ENCODE data around the gene NKAIN4.

NKAIN4 gene

DNA sequence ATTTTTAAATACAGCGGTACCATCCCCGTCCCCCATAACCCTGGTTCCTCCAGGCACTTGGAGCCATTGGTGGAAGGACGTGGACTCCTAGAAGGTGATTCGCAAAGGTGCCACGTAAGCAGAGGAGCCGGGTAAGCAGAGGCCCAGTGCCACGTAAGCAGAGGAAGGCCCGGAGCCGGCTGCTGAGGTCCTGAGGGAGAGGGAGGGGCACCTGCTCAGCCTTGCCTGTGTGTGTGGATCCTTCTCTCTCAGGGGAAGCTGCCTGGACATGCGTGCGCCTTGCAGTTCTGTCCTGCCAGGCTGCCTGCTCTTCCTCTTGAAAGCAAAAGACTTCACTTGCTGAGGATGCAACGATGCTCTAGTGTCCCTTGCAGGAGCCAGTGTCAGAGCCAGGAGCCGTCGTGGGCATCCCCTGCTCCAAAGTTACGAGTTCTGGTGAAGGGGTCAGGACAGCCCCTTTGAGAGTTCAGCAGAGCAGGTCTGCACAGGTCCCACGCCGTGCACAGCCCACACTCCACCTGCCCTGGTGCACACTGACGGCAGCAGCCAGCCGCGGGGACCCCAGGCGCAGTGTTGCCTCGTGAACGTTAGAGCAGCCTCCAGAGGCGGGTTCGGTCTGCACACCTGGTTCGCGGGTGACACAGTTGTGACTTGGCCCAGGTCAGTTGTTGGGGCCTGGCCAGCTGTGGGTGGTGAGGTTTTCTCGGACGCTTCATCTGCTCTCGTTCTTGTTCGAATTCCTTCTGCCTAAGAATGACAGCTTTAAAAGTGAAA, 1.9 kb upstream of the NKAIN4 start:
- TF ChIP-seq RAD21 (IDR thresholded peaks at IDR 0.05; ENCODE audit: low read depth) (no peak), EP300 (IDR thresholded peaks at IDR 0.05; ENCODE audit: borderline replicate concordance) (no peak), ZBTB7A (IDR thresholded peaks at IDR 0.05; ENCODE audit: low read depth) (no peak), USF1 (IDR thresholded peaks at IDR 0.05) (no peak), TEAD4 (IDR thresholded peaks at IDR 0.05) (no peak), TCF12 (IDR thresholded peaks at IDR 0.05; ENCODE audit: low read depth) (no peak), TAF1 (IDR thresholded peaks at IDR 0.05; ENCODE audit: low read depth) (no peak), FOXM1 (IDR thresholded peaks at IDR 0.05; ENCODE audit: borderline replicate concordance, low read depth) (no peak), CEBPB (IDR thresholded peaks at IDR 0.05) (no peak)
- TF ChIP-seq, protein P1, sequence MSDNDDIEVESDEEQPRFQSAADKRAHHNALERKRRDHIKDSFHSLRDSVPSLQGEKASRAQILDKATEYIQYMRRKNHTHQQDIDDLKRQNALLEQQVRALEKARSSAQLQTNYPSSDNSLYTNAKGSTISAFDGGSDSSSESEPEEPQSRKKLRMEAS (IDR thresholded peaks at IDR 0.05) = no peak

DNA sequence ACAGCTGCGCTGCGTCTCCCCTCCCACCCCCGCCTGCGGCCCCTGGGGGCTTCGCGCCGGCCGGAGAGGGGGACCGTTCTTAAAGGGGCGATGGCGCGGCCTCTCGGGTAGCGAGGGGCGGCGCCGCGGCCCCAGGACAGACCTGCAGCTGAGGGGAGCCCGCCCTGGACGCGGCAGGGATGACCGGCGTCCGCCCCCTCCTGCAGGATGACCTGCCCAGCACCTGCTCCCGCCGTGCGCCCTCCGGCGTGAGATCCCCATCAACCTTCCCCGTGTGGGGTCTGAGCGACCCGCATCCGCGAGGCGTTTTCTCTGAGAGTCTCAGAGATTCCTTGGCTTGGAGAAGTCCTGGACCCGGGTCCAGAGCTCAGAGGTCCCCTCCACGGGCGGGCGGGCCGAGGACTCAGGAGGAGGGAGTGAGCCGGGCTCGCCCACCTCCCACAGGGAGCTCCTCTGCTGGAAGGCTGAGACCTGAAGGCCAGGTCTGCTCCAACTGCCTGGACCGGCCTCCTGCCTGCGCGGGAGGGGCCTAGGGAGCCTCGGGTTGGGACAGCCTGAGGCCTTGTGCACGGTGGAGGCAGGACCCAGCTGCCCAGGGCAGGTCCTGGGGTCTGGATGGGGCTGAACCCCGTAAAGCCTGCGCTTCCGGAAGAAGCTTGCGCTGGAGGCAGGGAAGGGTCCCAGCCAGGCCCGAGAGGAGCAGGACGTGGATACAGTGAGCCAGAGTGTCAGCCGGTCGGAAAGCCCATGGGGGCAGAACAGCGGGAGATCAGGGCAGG, 532 bp upstream of the NKAIN4 start:
- no peak for TF ChIP-seq YY1 (IDR thresholded peaks at IDR 0.05; ENCODE audit: low read depth)
- TF ChIP-seq TAF1 (IDR thresholded peaks at IDR 0.05; ENCODE audit: low read depth) = no peak
- TF ChIP-seq CREB1 (IDR thresholded peaks at IDR 0.05; ENCODE audit: low read depth) = no peak
- TF ChIP-seq ZBTB7A (IDR thresholded peaks at IDR 0.05; ENCODE audit: low read depth) = no peak
- no peak for TF ChIP-seq TCF12 (IDR thresholded peaks at IDR 0.05; ENCODE audit: low read depth)
- no peak for TF ChIP-seq EGR1 (IDR thresholded peaks at IDR 0.05)
- TF ChIP-seq, protein P1 (IDR thresholded peaks at IDR 0.05) = no peak
- no peak for TF ChIP-seq RAD21 (IDR thresholded peaks at IDR 0.05; ENCODE audit: low read depth)
- TF ChIP-seq CEBPB (IDR thresholded peaks at IDR 0.05) = no peak
- no peak for TF ChIP-seq FOXM1 (IDR thresholded peaks at IDR 0.05; ENCODE audit: borderline replicate concordance, low read depth)
- no peak for TF ChIP-seq REST (IDR thresholded peaks at IDR 0.05; ENCODE audit: low read depth)
- TF ChIP-seq USF1 (IDR thresholded peaks at IDR 0.05) = no peak
- no peak for TF ChIP-seq TEAD4 (IDR thresholded peaks at IDR 0.05)
- no peak for TF ChIP-seq EP300 (IDR thresholded peaks at IDR 0.05; ENCODE audit: borderline replicate concordance)
- TF ChIP-seq NFIC (IDR thresholded peaks at IDR 0.05) = no peak

GRCh38 chr20:63253438-63254231, 628 bp downstream of the NKAIN4 start:
- TF ChIP-seq NFIC (IDR thresholded peaks at IDR 0.05) (no peak), TCF12 (IDR thresholded peaks at IDR 0.05; ENCODE audit: low read depth) (no peak), EP300 (IDR thresholded peaks at IDR 0.05; ENCODE audit: borderline replicate concordance) (no peak), CEBPB (IDR thresholded peaks at IDR 0.05) (no peak), TEAD4 (IDR thresholded peaks at IDR 0.05) (no peak), TAF1 (IDR thresholded peaks at IDR 0.05; ENCODE audit: low read depth) (no peak), FOXM1 (IDR thresholded peaks at IDR 0.05; ENCODE audit: borderline replicate concordance, low read depth) (no peak), EGR1 (IDR thresholded peaks at IDR 0.05) (no peak), ZBTB7A (IDR thresholded peaks at IDR 0.05; ENCODE audit: low read depth) (no peak), CREB1 (IDR thresholded peaks at IDR 0.05; ENCODE audit: low read depth) (no peak)
- TF ChIP-seq, protein P1 (IDR thresholded peaks at IDR 0.05) = no peak

DNA sequence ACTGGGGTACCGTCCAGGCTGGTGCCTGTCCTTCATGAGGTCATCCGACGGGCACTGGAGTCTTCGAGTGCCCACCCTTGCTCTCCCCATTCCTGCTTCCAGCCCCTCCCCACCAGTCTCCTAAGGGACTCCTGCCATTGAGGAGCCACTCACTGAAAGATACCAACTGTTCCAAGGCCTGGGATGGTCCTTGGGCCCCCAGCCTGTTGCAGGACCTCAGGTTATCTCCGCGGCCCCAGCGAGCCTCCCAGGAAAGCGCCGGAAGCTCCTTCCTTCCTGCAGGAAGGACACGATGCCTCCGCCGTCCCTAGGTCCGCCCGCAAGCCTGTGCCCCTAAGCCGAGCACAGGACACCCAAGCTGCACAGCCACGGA, 1.2 kb downstream of the NKAIN4 start:
- no peak for TF ChIP-seq EGR1 (IDR thresholded peaks at IDR 0.05)
- no peak for TF ChIP-seq YY1 (IDR thresholded peaks at IDR 0.05; ENCODE audit: low read depth)

DNA sequence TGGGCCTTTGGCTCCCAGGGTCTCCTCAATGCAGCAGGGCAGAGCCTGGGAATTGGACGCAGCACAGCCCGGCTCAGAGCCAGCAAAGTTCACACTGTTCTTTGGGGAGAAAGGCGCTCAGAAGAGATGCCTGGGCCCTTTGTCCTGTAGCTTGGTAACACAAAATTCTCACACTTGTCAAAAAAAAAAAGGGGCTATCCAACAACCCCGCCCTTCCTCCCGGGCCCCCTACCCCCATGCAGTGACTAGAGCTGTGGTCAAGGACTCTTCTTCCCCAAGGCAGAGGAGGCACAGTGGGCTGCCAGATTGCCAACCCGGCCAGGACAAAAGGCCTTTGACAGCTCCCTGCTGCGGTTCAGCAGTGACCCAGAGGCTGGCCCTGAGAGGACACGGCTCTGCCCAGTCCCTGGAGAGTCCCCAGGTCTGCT, 2.0 kb downstream of the NKAIN4 start:
- no peak for TF ChIP-seq ZBTB7A (IDR thresholded peaks at IDR 0.05; ENCODE audit: low read depth)
- no peak for TF ChIP-seq USF1 (IDR thresholded peaks at IDR 0.05)
- no peak for TF ChIP-seq EGR1 (IDR thresholded peaks at IDR 0.05)
- no peak for TF ChIP-seq TCF12 (IDR thresholded peaks at IDR 0.05; ENCODE audit: low read depth)
- no peak for TF ChIP-seq CREB1 (IDR thresholded peaks at IDR 0.05; ENCODE audit: low read depth)
- no peak for TF ChIP-seq CEBPB (IDR thresholded peaks at IDR 0.05)
- no peak for TF ChIP-seq REST (IDR thresholded peaks at IDR 0.05; ENCODE audit: low read depth)
- no peak for TF ChIP-seq RAD21 (IDR thresholded peaks at IDR 0.05; ENCODE audit: low read depth)
- no peak for TF ChIP-seq TEAD4 (IDR thresholded peaks at IDR 0.05)
- TF ChIP-seq, protein P1 (IDR thresholded peaks at IDR 0.05) = no peak
- no peak for TF ChIP-seq EP300 (IDR thresholded peaks at IDR 0.05; ENCODE audit: borderline replicate concordance)
- no peak for TF ChIP-seq NFIC (IDR thresholded peaks at IDR 0.05)
- no peak for TF ChIP-seq FOXM1 (IDR thresholded peaks at IDR 0.05; ENCODE audit: borderline replicate concordance, low read depth)
- TF ChIP-seq YY1 (IDR thresholded peaks at IDR 0.05; ENCODE audit: low read depth) = no peak
- TF ChIP-seq TAF1 (IDR thresholded peaks at IDR 0.05; ENCODE audit: low read depth) = no peak
